AG09309 (cell line): ENCODE results near the gene CPLX1.
"Not testable (repeated sequence)": the region's sequence is repeated elsewhere in the genome, so short reads cannot be mapped to it uniquely, and the experiment has no call there.

Experiments
- DNase-seq: peaks from one replicate; pipeline ENCODE4 v3.0.0-alpha.2; 2010; ENCODE audit warnings: low read depth
- H3K4me3 ChIP-seq: 2 replicates; pipeline ENCODE4 v1.5.1; 2011; ENCODE audit warnings: mild to moderate bottlenecking, low read depth, low read length, moderate library complexity; ENCODE audit not compliant: control insufficient read depth
- TF ChIP-seq, protein P1 (sequence below): IDR thresholded peaks from 2 replicates; pipeline ENCODE4 v1.5.1; 2011; ENCODE audit warnings: mild to moderate bottlenecking, low read depth, low read length, inconsistent platforms; ENCODE audit not compliant: insufficient read depth, control insufficient read depth; ENCODE audit errors: missing control alignments

The CPLX1 gene

DNA sequence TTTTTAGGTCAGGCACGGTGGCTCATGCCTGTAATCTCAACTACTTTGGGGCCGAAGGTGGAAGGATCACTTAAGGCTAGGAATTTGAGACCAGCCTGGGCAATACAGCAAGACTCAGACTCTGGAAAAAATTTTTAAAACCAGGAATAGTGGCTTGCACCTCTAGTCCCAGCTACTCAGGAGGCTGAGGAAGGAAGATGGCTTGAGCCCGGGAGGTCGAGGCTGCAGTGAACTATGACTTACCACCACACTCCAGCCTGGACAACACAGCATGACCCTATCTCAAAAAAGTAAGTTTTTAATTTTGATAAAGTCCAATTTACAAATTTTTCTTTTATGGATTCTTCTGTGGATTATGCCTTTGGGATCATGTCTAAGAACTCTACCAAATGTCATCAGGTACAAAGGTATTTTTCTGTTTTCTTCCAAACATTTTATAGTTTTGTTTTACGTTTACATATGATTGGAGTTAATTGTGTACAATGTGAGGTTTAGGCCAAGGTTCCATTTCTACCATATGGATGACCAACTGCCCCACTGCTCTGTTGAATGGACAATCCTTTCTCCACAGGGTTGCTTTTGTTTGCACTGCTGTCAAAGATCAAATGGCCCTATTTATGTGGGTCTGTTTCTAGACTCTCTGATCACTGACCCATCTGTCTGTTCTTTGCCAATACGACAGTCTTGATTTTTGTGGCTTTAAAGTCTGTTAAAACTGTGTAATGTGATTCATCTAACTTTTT, 48.2 kb downstream of the CPLX1 start:
- DNase-seq: no peak
- H3K4me3 ChIP-seq: no peak overlapping the region
- TF ChIP-seq, protein P1, sequence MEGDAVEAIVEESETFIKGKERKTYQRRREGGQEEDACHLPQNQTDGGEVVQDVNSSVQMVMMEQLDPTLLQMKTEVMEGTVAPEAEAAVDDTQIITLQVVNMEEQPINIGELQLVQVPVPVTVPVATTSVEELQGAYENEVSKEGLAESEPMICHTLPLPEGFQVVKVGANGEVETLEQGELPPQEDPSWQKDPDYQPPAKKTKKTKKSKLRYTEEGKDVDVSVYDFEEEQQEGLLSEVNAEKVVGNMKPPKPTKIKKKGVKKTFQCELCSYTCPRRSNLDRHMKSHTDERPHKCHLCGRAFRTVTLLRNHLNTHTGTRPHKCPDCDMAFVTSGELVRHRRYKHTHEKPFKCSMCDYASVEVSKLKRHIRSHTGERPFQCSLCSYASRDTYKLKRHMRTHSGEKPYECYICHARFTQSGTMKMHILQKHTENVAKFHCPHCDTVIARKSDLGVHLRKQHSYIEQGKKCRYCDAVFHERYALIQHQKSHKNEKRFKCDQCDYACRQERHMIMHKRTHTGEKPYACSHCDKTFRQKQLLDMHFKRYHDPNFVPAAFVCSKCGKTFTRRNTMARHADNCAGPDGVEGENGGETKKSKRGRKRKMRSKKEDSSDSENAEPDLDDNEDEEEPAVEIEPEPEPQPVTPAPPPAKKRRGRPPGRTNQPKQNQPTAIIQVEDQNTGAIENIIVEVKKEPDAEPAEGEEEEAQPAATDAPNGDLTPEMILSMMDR: no peak

DNA sequence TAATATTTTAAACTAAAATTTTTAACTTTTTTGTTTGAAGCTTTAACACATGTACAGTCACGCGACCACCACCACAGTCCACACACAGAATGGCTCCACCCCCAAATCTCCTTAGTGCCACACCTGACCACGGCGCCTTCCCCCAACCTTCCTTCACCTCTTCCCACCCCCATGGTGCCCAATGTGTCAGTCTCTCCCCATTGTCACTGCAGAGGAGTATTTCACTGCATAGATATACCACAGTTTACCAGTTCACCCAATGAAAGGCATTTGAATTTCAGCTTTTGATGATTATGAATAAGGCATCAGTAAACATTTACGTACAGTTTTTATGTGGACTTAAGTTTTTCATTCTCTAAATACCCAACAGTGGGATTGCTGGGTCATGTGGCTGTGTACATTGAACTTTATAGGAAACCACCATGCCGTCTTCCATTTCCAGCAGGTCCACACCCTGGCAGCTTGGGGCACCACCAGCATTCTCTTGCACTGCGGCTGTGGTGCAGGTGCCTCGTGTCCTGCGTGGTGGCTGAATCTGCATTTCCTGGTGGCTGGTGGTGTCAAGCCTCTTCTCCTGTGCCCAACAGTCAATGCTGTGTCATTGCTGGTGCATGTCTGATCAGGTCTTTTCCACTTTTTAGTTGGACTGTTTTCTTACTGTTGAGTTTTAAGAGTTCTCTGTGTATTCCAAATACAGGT, 49.0 kb downstream of the CPLX1 start:
- DNase-seq: no peak
- TF ChIP-seq, protein P1: no peak
- H3K4me3 ChIP-seq: no peak overlapping the region

DNA sequence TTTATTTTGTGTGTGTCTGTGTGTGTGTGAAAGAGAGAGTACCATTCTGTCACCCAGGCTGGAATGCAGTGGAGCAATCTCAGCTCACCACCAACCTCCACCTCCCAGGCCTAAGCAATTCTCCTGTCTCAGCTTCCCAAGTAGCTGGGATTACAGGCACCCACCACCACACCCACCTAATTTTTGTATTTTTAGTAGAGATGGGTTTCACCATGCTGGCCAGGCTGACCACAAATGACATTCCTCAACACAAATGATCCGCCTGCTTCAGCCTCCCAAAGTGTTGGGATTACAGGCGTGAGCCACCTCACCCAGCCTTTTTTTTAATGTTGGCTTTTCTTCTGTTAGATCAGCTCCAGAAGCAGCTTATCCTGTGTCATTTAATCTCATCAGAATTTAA, 50.4 kb downstream of the CPLX1 start:
- H3K4me3 ChIP-seq, DNase-seq: not testable (repeated sequence)

DNA sequence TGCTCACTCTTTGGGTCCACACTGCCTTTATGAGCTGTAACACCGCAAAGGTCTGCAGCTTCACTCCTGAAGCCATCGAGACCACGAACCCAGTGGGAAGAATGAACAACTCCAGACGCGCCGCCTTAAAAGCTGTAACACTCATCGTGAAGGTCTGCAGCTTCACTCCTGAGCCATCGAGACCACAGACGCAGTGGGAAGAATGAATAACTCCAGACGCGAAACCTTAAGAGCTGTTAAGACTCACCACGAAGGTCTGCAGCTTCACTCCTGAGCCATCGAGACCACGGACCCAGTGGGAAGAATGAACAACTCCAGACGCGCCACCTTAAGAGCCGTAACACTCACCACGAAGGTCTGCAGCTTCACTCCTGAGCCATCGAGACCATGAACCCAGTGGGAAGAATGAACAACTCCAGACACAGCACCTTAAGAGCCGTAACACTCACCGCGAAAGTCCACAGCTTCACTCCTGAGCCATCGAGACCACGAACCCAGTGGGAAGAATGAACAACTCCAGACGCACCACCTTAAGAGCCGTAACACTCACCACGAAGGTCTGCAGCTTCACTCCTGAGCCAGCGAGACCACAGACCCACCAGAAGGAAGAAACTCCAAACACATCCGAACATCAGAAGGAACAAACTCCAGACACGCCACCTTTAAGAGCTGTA, 51.4 kb downstream of the CPLX1 start:
- not testable (repeated sequence) for DNase-seq, H3K4me3 ChIP-seq

DNA sequence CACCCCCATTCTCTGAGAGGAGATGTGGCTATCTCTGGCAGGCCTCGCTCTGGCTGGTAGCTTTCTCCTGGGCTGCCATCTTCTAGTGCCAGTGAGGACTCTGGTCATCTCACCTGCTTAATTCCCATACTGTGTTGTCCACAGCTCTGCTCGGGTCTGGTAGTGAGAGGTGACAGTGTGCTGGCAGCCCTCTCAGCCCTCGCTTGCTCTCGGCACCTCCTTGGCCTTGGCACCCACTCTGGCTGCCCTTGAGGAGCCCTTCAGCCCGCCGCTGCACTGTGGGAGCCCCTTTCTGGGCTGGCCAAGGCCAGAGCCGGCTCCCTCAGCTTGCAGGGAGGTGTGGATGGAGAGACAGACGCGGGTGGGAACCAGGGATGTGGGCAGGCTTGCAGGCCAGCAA, 52.7 kb downstream of the CPLX1 start:
- H3K4me3 ChIP-seq: no peak overlapping the region
- TF ChIP-seq, protein P1: no peak
- no peak for DNase-seq

DNA sequence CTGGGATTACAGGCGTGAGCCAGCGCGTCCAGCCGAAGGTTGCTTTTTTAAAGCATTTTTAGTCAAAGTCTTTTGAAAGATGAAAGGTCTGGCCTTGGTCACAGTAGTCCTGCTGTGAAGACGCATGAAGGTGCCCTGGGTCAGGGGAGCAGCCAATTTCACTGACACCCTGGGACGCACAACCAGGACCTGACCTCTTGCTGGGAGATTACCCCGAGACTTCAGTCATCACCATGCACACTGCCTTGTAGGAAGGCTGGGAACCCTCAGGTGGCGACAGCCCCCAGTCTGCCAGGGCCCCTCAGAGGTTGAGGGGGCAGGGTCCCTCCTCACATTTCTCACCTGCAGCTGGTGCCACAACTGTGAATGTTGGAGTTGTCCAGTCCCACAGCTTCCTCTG, 53.2 kb downstream of the CPLX1 start:
- DNase-seq: no peak
- TF ChIP-seq, protein P1: no peak
- H3K4me3 ChIP-seq: no peak overlapping the region

DNA sequence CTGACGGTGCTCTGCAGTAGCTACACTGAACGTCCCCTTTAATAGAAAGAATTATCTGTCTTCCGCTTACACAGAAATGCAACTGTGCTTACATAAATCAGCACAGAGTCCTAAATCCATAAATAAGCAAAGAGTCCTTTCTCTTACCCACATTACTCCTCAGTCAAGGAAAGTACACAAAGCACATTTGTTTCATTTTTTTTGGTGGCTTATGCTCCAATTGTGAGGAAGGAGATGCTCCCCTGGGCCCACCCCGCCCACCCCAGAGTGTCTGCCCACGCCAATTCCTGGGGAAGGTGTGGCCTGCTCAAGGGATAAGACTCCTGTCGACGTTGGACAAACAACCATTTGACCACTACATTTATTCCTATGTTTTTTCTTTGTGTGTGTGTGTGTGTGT, 53.8 kb downstream of the CPLX1 start:
- no peak for DNase-seq
- TF ChIP-seq, protein P1: no peak
- no peak overlapping the region for H3K4me3 ChIP-seq
